T follicular helper cell (primary cell): ENCODE data around the gene WDR33.

Source experiments
- DNase-seq: peaks from one replicate; pipeline ENCODE4 v3.0.0-alpha.2; 2020; ENCODE audit warnings: low read depth

Gene WDR33

DNA sequence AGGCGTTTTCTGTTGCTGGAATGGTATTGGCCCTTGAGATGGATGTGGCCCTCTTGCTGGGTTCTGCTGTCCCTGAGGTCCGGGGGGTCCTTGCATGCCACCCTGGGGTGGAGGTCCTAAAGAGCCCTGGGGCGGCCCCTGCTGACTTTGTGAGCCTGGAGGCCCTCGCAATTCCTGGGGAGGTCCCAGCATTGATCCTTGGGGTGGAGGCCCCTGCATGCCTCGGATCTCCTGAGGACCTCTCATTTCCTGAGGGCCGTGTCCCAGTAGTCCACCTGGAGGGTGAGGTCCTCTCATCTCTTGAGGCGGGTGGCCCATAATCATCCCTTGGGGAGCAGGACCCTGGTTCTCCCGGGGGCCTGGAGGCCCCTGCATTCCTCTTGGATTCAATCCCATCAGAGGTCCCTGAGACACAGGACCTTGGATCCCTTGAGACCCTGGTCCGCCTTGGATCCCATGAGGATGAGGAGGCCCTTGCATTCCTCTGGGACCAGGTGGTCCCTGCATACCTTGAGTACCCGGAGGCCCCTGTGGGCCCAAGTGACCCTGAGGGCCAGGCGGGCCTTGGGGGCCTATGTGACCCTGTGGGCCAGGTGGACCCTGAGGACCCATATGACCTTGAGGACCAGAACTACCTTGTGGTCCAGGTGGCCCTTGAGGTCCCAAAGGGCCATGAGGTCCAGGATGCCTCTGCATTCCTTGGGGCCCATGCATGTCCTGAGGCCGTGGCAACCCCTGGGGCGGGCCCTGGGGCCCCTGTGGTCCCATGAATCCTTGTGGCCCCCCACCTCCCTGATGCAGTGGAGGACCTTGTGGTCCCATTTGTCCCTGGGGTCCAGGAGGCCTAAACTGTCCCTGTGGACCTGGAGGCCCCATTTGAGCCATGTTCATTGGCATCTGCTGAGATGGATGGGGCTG, 91.4 kb downstream of the WDR33 start:
- no peak for DNase-seq

DNA sequence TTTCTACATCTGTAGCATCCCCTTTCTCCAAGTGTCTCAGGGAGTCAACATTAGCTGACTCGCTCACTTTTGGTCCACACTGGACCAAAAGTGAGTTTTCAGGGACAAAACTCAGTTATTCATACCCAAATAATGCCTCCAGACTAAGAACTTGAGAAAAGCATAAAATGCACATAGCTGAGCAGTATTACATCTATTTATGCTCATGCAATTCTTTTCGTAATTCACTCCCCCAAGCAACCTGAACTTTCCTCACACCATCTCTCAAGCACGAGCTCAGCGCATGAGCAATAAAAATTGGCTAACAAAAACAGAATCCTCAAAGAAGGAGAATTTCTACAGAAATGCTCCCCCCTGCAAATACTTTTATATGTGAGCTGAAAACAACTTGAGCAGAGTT, 92.7 kb downstream of the WDR33 start:
- DNase-seq = no peak

DNA sequence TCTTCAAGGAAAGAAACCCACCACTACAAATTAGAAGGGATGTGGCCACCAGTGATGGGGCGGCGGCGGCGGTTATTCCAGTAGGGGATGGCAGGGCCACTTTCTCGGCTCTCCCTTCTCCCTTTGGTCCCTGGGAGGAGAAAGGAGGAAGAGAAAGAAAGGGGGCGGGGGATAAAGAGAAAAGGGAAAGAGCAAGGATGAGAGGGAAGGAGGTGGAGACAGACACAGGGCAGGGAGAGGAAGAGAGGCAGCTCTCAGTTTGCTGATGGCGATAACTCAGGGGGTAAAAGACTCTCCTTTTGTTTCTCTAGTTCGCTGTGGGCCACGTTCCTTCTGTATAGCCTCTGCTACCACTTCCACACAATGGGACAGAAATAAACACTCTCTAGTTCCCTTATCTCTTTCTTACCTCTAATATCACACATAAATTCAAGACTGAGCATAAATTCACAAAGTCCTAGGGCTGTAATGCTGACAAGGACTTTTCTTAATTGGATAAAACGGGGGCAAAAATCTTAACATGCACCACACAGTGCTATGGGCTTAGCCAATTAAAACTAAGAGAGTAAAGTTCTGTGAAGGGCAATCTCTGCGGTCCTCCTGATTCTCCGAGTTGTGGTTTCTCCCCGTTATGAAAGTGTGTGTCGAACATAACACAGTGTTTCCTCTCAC, 95.1 kb downstream of the WDR33 start:
- no peak for DNase-seq

DNA sequence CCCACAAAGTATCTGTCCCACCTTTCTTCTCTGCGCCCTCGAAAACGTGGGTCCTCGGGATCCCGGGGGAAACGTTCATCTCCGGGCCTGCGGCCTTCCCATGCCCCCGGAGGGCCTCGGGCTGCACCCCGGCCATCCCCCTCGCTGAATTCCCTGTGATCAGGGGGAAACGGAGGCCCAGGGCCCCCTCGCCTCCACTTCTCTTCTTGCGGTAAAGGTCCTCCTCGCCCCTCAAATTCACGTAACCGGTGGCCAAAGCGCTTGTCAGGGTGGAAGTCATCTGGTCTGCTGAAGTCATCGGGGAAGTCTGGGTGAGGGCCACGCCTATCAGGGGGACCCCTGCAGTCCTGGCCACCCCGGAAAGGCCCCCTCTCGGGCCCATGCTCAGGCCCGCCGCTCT, 97.4 kb downstream of the WDR33 start:
- no peak for DNase-seq

DNA sequence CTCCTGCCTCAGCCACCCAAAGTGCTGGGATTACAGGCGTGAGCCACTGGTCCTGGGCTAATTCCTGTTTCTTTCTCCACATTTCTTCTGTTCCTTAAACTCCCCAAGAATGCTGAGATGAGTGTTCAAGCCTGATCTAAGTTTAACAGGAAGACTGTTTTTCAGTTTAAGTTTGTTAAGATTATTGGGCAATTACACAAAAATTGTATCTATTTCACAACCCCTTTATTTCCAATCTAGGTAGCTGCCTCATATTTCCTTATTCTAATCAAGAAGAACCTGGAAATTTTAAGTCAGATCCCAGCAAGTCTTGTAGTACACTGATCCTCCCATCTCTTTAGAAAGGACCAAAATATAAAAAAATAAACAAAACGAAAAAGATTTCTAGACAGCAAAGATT, 98.0 kb downstream of the WDR33 start:
- DNase-seq = no peak

DNA sequence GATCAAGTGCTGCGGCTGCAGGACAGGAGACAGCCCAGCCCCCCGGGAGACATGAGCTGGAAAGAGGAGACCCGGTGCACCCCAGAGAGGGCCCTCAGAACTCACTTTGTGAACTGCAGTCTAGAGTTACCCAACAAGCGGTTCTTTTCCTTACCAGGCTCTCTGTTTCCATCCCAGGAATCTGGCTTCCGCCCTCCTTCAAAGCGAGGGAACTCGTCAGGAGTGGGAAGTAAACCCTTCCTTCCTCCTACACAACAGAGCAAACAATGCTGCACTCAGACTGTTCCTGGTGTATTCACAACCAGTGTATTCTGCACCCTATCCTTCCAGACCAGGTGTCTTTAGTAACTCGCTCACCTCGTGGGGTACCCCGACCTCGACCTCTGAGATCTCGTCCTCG, 101.6 kb downstream of the WDR33 start:
- no peak for DNase-seq

DNA sequence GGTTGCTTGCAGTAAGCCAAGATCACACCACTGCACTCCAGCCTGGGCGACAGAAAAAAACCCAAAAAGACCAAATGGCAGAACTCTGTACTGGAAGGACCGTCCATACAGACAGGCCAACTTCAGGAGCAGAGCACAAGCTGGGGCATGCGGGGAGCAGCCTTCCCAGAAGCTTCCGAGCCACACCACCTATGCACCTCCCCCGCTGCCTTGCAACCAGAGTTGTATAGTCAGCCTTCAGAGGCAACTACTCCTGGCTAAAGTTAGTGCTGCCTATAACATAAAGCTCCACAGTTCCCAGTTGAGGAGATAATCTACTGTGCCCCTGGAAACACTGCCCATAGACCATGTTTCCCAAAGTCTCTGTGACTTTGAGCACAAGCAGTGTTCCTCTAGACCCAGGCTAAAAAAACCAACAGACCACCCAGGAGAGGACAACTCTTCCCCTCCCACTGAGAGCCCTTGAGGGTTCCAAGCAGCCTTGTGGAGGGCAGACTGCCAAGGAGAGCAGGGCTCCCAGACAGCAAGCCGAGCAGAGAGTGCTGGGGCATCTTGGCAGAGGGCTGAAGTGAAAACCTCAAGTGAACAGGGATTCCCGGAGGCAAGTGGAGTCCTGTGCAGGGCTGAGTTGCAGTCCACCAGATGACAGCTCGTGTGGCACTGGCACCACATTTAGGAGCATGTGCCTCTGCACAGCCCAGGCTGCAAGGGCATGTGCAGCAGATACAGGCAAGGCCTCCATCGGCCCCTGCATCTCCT, 102.9 kb downstream of the WDR33 start:
- no peak for DNase-seq

DNA sequence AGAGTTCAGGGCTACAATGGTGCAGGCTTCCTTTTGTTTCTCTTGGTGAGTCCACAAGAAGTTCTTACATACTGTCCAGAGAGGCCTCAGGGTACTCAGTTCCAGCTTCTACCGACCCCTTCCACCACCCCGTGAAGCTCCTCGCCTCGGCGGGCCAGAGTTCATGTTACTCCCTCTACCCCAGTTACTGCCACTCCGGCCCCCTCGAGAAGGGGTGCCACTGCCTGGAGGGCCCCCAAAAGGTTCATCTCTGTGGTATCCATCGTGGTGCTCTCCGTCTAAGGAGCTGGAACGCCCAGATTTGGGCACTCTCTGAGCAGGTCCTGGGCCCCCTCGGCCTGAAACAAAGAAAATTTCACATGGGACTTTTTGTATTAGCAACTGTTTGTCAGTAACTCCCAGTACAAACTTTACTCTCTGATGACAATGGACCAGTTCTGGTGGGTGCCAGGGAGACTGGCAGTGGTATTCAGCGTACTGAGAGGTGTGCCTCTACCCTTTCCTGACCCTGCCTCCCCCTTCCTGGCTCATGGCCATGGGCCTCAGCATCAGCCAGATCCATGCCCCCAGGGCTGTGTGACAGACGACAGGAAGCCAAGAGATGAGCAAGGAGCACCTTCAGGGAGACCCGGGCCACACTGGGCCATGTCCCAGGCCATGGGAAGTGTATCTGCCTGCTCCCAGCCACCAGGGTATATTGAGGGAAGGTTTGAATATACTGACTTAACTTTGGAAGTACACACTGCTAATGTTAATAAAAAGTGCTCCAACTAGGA, 104.6 kb downstream of the WDR33 start:
- DNase-seq = no peak

DNA sequence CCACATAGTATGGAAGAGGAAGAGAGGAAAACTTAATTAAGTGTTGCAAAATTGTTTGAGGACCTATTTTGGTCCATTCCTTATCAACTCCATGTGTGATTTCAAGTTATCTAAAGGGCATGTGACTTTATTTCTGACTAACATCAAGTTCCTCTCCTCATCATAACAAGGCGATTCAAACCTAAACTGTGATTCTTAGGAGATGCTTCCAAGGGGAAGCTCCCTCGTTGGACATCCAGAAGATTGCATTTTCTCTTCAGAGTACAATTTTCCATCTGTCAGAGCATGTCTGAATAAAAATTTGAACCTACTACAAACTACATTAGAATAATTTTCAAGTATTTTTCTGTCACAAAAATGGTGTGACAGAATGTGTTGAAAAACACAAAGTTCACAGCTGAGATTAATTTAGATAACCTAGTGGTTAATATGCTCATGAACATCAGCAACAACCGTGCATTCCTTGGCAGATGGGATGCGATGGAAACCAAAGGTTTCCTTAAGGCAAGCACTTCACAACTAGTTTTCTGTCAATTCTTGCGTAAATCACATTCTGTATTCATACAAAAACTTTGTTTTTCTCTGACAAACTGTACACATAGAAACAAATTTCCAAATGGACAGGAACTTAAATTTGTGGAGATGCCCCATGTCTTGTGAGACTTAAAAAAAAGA, 105.4 kb downstream of the WDR33 start:
- DNase-seq = no peak

DNA sequence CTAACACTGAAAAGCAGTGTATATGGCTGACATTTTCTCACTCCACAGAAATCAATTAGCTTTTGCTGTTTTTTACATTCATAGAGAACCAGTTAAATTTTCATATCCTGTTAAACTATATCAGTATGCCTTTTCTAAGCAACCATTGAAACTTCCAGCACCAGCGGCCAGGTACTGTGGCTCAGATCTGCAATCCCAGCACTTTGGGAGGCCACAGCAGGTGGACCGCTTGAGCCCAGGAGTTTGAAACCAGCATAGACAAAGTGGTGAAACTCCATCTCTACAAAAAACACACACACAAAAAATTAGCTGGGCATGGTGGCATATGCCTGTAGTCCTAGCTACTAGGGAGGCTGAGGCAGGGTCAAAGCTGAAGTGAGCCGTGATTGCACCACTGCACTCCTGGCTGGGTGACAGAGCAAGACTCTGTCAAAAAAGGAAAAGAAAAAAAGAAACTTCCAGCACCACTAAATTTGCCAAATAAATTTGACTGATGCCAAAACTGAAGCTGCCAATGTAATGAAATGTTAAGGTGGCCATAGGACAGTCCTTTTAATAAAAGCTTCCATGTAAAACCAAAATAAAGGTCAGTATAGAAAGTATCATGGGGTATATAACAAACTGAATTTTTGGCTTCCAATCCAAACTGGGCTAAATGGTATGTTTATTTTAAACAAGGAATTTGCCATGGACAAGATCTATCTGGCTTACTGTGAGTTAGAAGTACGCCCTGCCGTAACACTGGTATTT, 106.2 kb downstream of the WDR33 start:
- no peak for DNase-seq

DNA sequence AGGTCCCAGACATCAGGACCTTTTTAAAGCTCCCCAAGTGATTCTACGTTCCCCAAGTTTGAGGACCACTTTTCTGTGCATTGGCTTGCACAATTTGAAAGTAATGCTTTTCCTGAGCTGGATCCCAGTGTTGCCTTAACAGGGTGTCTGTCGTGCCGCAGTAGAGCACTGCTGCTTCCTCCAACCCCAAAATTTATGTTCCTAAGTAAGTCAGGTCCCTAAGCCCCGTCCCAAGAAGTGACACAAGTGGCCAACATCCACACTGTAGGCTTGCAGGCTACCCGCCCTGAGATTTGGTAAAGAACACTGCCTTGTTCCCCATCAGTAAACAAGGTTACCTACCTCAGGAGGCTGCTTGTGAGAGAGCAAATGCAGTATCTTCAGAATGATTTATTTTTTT, 107.7 kb downstream of the WDR33 start:
- DNase-seq = no peak

DNA sequence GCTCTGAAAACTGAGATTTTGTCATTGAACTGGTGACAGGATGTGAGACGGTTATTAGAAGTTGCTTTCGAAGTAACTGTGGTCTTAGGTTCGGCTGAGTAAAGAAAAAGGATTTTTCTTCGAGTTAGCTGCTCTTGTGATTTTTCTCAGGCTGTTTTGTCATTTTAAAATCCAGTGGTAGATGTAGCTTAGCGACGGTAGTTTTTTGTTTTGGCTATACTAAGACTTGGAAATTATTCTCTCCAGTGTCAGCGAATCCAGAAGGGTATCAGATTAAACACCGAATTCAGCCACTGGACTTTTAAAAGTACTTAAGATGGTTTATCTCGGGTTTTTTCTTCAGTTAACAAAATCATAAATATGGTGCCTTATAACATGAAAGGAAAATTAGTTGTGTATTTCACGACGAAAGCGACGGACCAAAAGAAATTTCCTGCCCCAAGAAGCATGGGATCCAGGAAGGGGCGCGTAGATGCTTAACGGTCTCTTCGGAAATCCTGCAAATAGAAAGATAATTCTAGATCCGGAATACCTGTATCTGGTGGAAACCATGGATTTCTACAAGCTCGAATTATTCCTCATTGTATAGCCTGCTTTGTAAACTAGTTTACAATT, 108.5 kb downstream of the WDR33 start:
- DNase-seq = no peak

DNA sequence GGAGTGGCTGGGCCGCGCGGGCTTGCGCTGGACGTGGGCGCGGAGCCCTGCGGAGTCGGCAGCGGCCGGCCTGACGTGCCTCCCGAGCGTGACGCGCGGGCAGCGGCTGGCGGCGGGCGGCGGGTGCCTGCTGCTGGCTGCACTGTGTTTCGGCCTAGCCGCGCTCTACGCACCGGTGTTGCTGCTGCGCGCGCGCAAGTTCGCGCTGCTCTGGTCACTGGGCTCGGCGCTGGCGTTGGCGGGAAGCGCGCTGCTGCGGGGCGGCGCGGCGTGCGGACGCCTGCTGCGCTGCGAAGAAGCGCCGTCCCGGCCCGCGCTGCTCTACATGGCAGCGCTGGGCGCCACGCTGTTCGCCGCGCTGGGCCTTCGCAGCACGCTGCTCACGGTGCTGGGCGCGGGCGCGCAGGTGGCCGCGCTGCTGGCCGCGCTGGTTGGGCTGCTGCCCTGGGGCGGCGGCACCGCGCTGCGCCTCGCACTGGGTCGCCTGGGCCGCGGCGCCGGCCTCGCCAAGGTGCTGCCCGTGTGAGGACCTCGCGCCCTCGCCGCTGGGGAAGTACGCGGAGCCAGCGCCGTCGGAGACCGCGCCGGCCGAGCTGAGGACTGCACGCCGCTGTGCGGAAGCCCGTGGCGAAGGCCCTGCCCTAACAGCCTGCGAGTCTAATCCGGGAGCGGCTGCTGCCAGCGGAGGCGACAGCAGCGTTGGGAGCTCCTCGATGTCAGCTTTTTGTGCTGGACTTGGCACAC, 109.1 kb downstream of the WDR33 start:
- DNase-seq = peak; percentile 70

DNA sequence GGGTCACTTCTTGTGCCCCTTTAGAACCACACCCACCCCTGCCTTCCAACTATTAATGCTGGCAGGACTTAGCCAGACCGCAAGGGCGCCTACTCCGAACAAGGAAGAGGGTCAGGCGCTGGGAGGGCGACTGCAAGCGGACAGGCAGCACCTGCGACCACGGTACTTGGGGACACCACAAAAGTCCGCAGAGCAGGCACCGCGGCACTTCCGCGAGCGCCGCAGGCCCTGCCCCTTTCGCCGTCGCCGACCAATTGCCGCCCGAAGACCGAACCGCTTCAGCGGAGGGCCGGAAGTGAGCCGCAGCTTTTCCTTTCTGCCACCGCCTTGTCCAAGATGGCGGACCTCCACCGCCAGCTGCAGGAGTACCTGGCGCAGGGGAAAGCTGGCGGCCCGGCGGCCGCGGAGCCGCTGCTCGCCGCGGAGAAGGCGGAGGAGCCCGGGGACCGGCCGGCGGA, 109.7 kb downstream of the WDR33 start, which contains the start of gene SFT2D3:
TSS of gene SFT2D3 (plus strand) at position 305 of the 458 bp plus-strand sequence. CDS start at position 337, 32 bp downstream.
- peak; percentile 80 for DNase-seq

DNA sequence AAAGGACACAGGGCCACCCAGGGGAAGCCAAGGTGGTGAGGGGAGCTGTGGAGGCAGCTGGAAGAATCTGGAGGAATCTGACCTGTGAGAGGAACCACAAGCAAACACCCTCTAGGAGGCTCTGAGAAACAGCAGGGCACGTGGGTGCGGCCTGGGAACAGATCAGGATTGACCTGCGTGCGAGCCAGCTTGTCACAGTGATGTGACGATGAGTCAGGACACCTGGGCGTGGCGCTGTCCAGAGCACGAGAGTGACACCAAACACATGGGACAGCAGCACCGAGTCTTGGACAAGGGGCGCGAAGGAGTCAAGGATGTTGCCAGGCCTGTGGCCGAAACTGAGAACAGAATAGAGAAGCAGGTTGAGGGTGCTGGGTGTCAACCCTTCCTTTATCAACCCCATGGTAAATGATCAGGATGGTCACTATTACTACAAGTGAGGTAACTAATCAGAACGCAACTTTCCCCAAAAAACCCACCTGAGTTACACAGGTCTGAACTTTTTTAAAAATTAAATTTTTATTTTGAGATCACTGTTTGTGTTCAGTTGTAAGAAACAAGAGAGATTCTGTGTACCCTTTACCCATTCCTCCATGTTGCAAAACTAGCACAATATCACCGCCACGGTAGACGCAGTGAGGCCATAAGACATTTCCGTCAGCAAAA, 110.3 kb downstream of the WDR33 start:
- DNase-seq = no peak

DNA sequence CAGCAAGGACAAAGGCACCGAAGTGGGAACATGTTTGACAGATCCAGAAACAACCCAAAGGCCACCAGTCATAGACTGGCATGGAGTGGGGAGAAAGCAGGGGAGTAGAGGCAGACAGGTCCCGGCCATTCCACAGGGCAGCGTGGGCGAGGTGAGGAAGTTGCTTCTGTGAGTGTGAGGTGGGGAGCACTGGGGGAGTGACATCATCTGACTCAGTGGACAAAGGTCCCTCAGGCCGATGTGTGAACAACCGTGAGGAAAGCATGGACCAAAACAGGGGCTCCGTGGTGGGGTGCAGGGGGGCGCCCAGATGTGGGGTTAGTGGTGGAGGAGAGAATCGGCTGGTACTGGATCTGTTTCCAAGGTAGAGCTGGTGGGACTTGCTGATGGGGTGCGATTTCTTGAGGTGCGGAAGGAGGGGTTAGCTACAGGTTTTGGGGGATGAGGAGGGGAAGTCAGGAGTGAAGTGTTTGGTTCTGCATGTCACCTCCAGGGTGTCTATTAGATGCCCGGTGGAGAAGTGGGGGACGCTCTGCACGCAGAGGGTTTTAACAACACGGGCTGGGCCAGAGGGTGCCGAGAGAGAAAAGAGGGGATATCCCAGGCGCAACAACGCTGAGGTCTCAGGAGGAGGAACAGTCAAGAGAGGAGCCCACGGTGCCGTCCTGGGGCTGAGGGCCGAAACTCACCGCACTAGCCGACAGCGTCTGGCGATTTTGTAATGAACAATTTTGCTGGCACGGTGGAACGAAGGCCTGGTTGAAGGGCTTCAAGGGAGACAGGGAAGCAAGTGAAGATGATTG, 112.2 kb downstream of the WDR33 start:
- no peak for DNase-seq

DNA sequence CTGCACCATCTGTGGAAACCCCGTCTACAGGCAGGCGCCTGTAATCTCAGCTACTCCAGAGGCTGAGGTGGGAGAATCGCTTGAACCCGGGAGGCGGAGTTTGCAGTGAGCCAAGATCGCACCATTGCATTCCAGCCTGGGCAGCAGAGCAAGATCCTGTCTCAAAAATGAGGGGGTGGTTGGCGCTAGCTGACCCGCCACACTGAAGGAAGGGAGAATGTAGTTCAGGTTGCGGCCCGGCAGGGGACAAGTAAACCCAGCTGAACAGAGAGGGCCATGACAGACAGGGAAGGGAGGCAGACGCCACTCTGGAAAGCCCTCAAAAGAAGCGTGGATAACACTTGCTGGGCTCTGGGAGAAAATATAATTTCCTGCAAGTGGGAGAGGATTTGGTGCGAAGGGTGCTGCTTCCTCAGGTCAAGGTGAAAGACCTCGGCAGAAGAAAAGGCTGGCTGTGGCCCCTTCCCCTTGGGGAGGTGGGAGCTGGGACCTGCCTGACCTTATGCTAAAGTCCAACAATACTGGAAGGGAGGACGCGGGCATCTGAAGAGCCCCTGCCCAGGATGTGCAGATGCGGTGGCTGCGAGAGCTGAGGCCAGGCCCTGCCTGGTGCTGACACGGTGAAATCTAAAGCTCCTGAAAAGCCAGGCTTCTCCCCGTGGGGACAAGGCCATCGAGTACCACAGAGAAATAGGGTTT, 113.3 kb downstream of the WDR33 start:
- DNase-seq = no peak
